IgD-negative memory B cell (primary cell): Measurements from ENCODE around the gene DCPS. TPM values are rescaled to one million over a fixed set of nuclear protein-coding genes. Genes with fewer than 3 reads are reported as not detected.

ENCODE experiments used
- polyA plus RNA-seq: library from polyadenylated mRNA; unstranded; fragments of 300-500 nt; fragmentation: Illumina TruSeq; gene quantifications from one replicate; pipeline ENCODE4 v1.2.3, GENCODE V29; 2021

DCPS gene
- polyA plus RNA-seq, 1 donor from 2014 or later: 76.9 TPM

Other genes starting within 250 kb of the DCPS start
- not detected for gene CDON, start 241.2 kb upstream of the DCPS start, polyA plus RNA-seq
- gene RPUSD4, start 92.4 kb upstream of the DCPS start, polyA plus RNA-seq: 19.5 TPM
- 11.1 TPM for gene FAM118B, start 92.3 kb upstream of the DCPS start, polyA plus RNA-seq
- 81.7 TPM for gene SRPRA, start 35.2 kb upstream of the DCPS start, polyA plus RNA-seq
- gene FOXRED1, start 34.9 kb upstream of the DCPS start, polyA plus RNA-seq: 12.0 TPM
- gene TIRAP, start 21.0 kb upstream of the DCPS start, polyA plus RNA-seq: 13.0 TPM
- 3.6 TPM for gene ST3GAL4, start 51.6 kb downstream of the DCPS start, polyA plus RNA-seq